GM12865 (cell line): ENCODE measurements around the gene LSM7.
A peak's percentile ranks its signal among the peaks of the same experiment; 100 is the strongest.

Source experiments
- DNase-seq: peaks from one replicate; pipeline ENCODE4 v3.0.0; 2010; ENCODE audit warnings: low read depth
- H3K4me3 ChIP-seq: 2 replicates; pipeline ENCODE4 v1.5.1; 2011; ENCODE audit warnings: mild to moderate bottlenecking, low read depth, low read length, control low read depth
- CTCF ChIP-seq: IDR thresholded peaks from 2 replicates; pipeline ENCODE4 v1.5.1; 2011; ENCODE audit warnings: low read length, control low read depth, low read depth, inconsistent platforms; ENCODE audit not compliant: insufficient read depth; ENCODE audit errors: missing control alignments

Gene LSM7

DNA sequence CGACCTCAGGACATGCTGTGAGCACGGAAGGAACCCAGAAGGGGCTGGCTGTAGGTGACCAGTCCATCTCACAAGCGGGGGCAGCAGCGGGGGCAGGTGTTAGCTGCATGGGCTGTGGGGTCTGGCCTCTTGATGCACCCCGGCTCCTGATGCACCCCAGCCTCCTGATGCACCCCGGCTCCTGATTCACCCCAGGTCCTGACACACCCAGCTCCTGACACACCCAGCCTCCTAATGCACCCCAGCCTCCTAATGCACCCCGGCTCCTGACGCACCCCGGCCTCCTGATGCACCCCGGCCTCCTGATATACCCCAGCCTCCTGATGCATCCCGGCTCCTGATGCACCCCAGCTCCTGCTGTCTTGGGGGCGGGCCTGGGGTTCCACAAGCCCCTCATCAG lies 7.4 kb downstream of the LSM7 start:
- no peak for DNase-seq
- no peak overlapping the region for H3K4me3 ChIP-seq
- no peak for TF ChIP-seq CTCF

GRCh38 chr19:2320049-2320448 lies 8.3 kb downstream of the LSM7 start:
- no peak for TF ChIP-seq CTCF
- DNase-seq, result no peak
- no peak overlapping the region for H3K4me3 ChIP-seq

- no peak overlapping the region for H3K4me3 ChIP-seq
- TF ChIP-seq CTCF, result no peak
These were observed 8.8 kb downstream of the LSM7 start for GRCh38 chr19:2319551-2319950.

DNA sequence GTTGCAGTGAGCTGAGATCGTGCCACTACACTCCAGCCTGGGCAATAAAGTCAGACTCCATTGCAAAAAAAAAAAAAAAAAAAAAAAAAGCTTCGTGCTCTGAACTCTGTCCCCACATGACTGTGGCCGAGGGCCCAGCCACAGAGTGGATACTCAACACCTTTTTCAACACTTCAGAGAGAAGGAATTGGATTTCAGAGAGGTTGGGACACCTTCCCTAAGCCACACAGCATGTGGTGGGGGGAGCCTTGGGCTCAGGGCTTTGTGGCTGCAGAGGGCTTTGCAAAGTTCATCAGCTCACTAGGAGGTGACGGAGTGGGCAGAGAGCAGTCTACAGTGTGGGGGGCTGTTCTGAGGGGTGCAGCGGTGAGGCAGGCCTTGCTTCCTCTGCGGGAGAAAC lies 9.5 kb downstream of the LSM7 start:
- no peak for DNase-seq
- no peak for TF ChIP-seq CTCF

More at GRCh38 chr19:2319551-2319950, 8.8 kb downstream of the LSM7 start:
- no peak for DNase-seq

DNA sequence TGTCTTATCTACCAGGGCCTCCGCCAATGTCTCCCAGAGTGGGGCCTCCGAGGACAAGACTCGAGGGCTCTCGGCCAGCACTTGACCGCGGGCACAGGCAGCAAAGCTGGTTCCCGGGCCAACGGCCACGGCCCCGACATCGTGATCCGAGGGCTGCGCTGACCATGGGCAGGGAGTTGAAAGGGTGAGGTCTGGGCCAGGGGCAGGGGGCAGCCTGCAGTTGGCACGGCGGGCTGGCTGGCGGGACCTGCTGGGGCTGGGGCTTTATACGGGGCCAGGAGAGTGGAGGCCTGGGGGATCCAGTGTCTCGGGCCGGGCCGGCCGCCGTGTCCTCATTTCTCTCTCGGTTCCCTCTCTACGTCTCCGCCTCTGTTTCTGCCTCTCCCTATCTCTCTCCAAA lies 10.6 kb downstream of the LSM7 start:
- TF ChIP-seq CTCF, result no peak
- DNase-seq, result no peak
- no peak overlapping the region for H3K4me3 ChIP-seq

More for the DNA sequence above, 9.5 kb downstream of the LSM7 start:
- no peak overlapping the region for H3K4me3 ChIP-seq

- H3K4me3 ChIP-seq, result no peak overlapping the region
- TF ChIP-seq CTCF, result no peak
- DNase-seq, result no peak
These were observed 11.1 kb downstream of the LSM7 start for GRCh38 chr19:2317300-2317699.

DNA sequence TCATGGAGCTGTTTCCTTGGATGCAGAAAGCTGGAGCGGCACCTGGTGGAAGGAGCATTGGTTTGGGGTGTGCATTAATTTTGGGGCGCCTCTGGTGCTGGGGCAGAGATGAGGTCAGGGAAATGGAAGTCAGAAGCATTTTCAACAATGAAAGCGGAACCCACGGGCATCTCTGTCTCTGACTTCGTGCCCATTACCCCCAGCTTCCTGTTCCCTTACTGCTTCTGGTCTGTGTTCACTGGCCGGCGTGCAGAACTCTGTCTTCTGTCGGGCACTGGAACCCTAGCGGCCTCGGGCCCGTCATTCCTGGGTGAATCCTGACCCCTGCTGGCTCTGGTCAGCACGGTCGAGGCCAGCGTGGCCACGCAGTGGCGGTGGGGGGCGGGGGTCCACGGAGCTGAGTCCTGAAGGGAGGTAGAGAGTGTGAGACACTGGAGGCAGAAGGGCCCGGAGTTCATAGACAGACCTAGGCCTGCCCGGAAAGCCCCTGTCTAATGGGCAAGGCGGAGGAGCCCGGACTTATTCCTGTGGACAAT lies 12.5 kb downstream of the LSM7 start:
- DNase-seq, result peak; percentile 68
- no peak overlapping the region for H3K4me3 ChIP-seq
- peak; percentile 43 for TF ChIP-seq CTCF
